ENCODE data around the gene SUSD4.

GRCh38 chr1:223231581-223231980 is 132.4 kb downstream of the SUSD4 start:
- TF ChIP-seq CTCF (IDR thresholded peaks at IDR 0.05) (no peak), POLR2AphosphoS5 (IDR thresholded peaks at IDR 0.05) (no peak)

All from gastroesophageal sphincter (tissue), 3 donors.